ENCODE data around the gene MR1. TPM values are rescaled to one million over a fixed set of nuclear protein-coding genes. Genes with fewer than 3 reads are reported as not detected.
A peak's percentile ranks its signal among the peaks of the same experiment; 100 is the strongest.

The MR1 gene
- total and polyA plus RNA-seq, 2 of the 13 experiments (the other 11 are each of a cell fraction or from before 2014, with no cell fraction given) = 7.7 to 10.4 TPM

DNA sequence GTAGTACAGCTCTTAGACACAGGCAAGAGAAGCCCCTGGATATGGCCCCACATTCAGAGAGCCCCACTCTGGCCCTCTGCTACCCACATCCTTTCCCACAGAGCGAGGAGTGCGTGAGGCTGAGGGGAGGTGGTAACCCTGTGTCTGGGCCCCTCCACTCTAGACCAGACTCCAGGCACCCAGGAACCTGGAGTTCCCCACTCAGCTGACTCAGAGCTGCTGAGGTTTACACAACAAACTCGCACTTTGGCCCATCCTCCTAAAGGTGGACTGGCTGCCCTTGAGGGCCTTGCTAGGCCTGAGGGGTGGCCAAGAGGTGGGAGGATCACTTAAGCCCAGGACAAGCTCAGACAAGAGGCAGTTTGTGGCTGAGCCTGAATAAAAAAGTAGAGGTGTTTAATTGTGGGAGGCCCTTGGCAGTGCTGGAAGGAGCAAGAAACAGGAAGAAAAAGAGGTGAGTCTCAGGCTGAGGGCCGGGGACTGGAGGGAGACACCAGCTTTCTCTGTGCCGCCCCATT lies 10.7 kb downstream of the MR1 start (continued):
- TF ChIP-seq ZNF83 (CRISPR knock-in tag; IDR thresholded peaks at IDR 0.05; ENCODE audit: borderline replicate concordance) (no peak), RXRB (CRISPR knock-in tag; IDR thresholded peaks at IDR 0.05; ENCODE audit: borderline replicate concordance) (peak; percentile 71; the same call in 1 of the 2 replicates), ZFX (CRISPR knock-in tag; IDR thresholded peaks at IDR 0.05; ENCODE audit: low read depth) (peak; percentile 83), SPEN (CRISPR knock-in tag; IDR thresholded peaks at IDR 0.05; ENCODE audit: low read depth) (peak; percentile 66), ZMYM3 (CRISPR knock-in tag; IDR thresholded peaks at IDR 0.05) (peak; percentile 83), ZNF225 (CRISPR knock-in tag; IDR thresholded peaks at IDR 0.05) (no peak), RBFOX2 (IDR thresholded peaks at IDR 0.05; ENCODE audit: low read depth, low read length) (no peak), STAG1 (CRISPR knock-in tag; IDR thresholded peaks at IDR 0.05) (no peak), SIX4 (CRISPR knock-in tag; IDR thresholded peaks at IDR 0.05) (no peak), SIN3A (IDR thresholded peaks at IDR 0.05; ENCODE audit: borderline replicate concordance, low read depth, low read length) (no peak), ZNF34 (CRISPR knock-in tag; IDR thresholded peaks at IDR 0.05; ENCODE audit: borderline replicate concordance) (no peak), ZNF263 (CRISPR knock-in tag; IDR thresholded peaks at IDR 0.05) (no peak), FOXC1 (CRISPR knock-in tag; IDR thresholded peaks at IDR 0.05; ENCODE audit: borderline replicate concordance) (peak; percentile 63; the same call in 1 of the 2 replicates), ZNF503 (CRISPR knock-in tag; IDR thresholded peaks at IDR 0.05) (no peak), NCOR1 (IDR thresholded peaks at IDR 0.05; ENCODE audit: borderline replicate concordance, low read length) (peak; percentile 53; the same call in 1 of the 2 replicates), CAMTA2 (CRISPR knock-in tag; IDR thresholded peaks at IDR 0.05; ENCODE audit: borderline replicate concordance) (no peak), NR2F2 (IDR thresholded peaks at IDR 0.05; ENCODE audit: borderline replicate concordance, low read depth) (0 out of 2 replicates have a peak, but pooled peaks have one; percentile 31), ZNF512 (CRISPR knock-in tag; IDR thresholded peaks at IDR 0.05) (no peak), IRF9 (CRISPR knock-in tag; IDR thresholded peaks at IDR 0.05; ENCODE audit: borderline replicate concordance) (peak; percentile 56; the same call in 1 of the 2 replicates), FOXO4 (CRISPR knock-in tag; conservative IDR thresholded peaks at IDR 0.05) (no peak), MZF1 (CRISPR knock-in tag; IDR thresholded peaks at IDR 0.05; ENCODE audit: borderline replicate concordance) (no peak), MAFF (IDR thresholded peaks at IDR 0.05; ENCODE audit: low read depth, low read length) (peak; percentile 56; the same call in 1 of the 2 replicates), GZF1 (CRISPR knock-in tag; IDR thresholded peaks at IDR 0.05) (no peak), DPF2 (CRISPR knock-in tag; IDR thresholded peaks at IDR 0.05; ENCODE audit: borderline replicate concordance, low read depth) (peak; percentile 75), ETV5 (CRISPR knock-in tag; IDR thresholded peaks at IDR 0.05; ENCODE audit: borderline replicate concordance) (no peak; the same call in 1 of the 2 replicates), NR1H2 (CRISPR knock-in tag; IDR thresholded peaks at IDR 0.05; ENCODE audit: borderline replicate concordance, low read depth) (no peak)
